ENCODE measurements around the gene NDUFAF8.

- TF ChIP-seq EP300 (IDR thresholded peaks at IDR 0.05) (no peak), POLR2A (IDR thresholded peaks at IDR 0.05) (no peak), CTCF (IDR thresholded peaks at IDR 0.05) (no peak)
Measured at GRCh38 chr17:81285894-81286293, 46.8 kb downstream of the NDUFAF8 start.
